Activated T-cell treated with anti-CD3 and anti-CD28 coated beads, Interleukin-2, amount 50 U/mL, for 24 hours (primary cell): ENCODE data around the gene LRIT1.
A peak's percentile ranks its signal among the peaks of the same experiment; 100 is the strongest.

ENCODE experiments used
- DNase-seq: peaks from one replicate; pipeline ENCODE4 v3.0.0-alpha.2; 2020
- H3K27ac Mint-ChIP-seq: 2 replicates; pipeline ENCODE4 v1.8.0; 2020; ENCODE audit warnings: mild to moderate bottlenecking, mixed read lengths
- H3K27me3 Mint-ChIP-seq: 2 replicates; pipeline ENCODE4 v1.8.0; 2020; ENCODE audit warnings: mixed read lengths
- H3K36me3 Mint-ChIP-seq: 2 replicates; pipeline ENCODE4 v1.8.0; 2020; ENCODE audit warnings: low read depth, mixed read lengths
- H3K4me1 Mint-ChIP-seq: 2 replicates; pipeline ENCODE4 v1.8.0; 2020; ENCODE audit warnings: low read depth, mixed read lengths
- H3K4me3 Mint-ChIP-seq: 2 replicates; pipeline ENCODE4 v1.8.0; 2020; ENCODE audit warnings: mild to moderate bottlenecking, moderate library complexity, mixed read lengths
- H3K9me3 Mint-ChIP-seq: 2 replicates; pipeline ENCODE4 v1.8.0; 2020; ENCODE audit warnings: mixed read lengths

Gene LRIT1

DNA sequence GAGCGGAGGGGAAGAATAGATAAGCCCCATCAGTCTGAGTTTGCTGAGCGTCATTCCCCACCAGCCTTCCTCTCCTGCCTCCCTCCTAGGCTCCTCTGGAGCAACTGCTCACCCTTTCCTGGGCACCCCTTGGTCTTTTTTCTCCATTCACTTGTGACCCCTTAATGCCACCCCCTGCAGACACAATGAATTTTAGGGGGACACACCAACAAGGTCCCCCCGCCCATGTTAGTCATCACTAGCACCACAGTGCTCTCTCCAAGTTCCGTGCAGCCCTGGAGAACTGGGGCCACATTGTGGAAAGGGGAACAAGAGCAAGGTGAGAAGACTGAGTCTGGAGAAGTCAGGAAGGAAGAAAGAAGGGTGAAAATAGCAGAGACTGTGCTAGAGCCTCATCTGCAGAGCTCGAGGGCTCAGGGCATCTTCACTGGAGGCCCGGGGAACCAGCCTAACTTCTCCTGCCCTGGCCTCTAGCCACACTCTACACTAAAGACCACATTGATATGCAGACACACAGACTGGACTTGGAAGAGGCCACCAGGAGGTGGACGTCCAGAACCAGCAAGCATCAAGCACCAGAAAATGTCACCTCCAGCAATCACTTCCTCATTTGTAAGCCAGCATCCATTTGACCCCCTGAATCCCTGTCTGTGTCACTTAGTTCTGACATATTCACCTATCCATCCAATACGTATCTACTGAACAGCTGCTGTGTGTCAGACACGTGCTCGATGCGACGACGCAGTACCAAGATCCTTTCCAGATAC lies 21.0 kb upstream of the LRIT1 start:
- Mint-ChIP-seq H3K9me3 (no peaks in the 10 kb centered on the region), H3K4me1 (peaks cover 12% of the 10 kb centered on the region), H3K4me3 (no peak overlapping the region), H3K27me3 (peaks cover 34% of the 10 kb centered on the region), H3K27ac (no peak overlapping the region), H3K36me3 (no peaks in the 10 kb centered on the region)
- DNase-seq = no peak

DNA sequence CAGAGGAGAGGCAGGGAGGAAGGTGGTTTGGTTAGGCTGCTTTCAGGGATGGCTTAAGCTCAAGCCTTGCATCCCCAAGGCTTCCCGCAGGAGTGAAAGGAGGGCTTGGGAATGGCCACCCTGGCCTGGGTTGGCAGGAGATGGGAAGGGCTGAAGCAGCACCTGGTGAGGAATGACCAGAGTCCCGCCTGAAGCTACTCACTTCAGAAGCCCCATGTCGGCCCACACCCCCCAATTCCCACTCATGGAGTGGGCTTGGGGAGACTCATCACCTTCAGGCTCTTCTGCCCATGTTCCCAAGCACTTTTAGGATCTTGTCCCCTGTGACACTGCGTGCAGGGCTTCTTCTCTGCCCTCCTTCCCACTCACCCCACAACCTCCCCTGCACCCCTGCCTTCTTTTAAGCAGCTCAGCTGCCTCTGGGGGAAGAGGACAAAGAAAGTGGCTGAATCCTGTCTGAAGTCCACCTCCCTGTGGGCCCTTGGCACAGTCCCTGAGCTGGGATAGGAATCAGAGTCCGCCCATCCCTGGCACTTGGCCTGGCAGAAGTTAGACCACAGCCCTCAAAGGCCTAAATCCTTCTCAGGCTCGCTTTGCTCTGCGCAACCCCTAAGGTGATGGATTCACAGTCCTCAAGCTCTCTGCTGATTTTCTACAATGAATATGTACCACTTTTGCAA lies 20.0 kb upstream of the LRIT1 start:
- Mint-ChIP-seq H3K9me3 (no peaks in the 10 kb centered on the region), H3K27ac (no peak overlapping the region), H3K4me3 (no peak overlapping the region), H3K36me3 (no peaks in the 10 kb centered on the region), H3K4me1 (peaks cover 15% of the 10 kb centered on the region), H3K27me3 (peaks cover 40% of the 10 kb centered on the region)
- no peak for DNase-seq

GRCh38 chr10:84258034-84258695 lies 16.8 kb upstream of the LRIT1 start:
- no peak overlapping the region for H3K27ac Mint-ChIP-seq
- DNase-seq = no peak
- H3K9me3 Mint-ChIP-seq = no peaks in the 10 kb centered on the region
- H3K36me3 Mint-ChIP-seq = no peaks in the 10 kb centered on the region
- H3K27me3 Mint-ChIP-seq = peaks cover 33% of the 10 kb centered on the region
- no peak overlapping the region for H3K4me3 Mint-ChIP-seq
- peaks cover 7% of the 10 kb centered on the region for H3K4me1 Mint-ChIP-seq

DNA sequence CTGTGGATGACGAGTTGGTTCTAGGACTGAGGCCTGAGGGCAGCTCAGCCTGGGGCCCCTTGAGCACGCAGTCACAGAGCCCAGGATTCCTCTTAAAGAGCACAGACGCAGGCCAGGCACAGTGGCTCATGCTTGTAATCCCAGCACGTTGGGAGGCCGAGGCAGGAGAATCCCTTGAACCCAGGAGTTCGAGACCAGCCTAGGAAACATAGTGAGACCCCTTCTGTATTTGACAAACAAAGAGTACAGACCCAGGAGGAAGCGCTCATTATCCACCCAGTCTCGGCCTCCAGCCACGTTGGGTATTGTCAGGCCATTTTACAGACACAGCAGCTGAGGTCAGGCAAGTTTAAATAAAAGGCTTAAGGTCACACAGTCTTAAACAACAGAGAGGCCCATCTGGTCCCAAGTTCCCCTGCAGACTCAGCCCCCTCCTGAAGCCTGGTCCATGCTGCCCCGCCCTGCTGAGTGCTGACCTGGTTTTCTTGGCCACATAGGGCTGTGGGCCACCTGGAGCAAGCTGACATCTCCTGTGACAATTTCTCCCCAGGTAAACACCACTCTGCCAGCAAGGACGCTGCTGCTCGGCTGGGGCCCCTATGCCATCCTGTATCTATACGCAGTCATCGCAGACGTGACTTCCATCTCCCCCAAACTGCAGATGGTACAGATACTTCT lies 16.1 kb upstream of the LRIT1 start:
- H3K27me3 Mint-ChIP-seq = peaks cover 26% of the 10 kb centered on the region
- no peak overlapping the region for H3K4me3 Mint-ChIP-seq
- H3K9me3 Mint-ChIP-seq = no peaks in the 10 kb centered on the region
- H3K27ac Mint-ChIP-seq = no peak overlapping the region
- peaks cover 7% of the 10 kb centered on the region for H3K4me1 Mint-ChIP-seq
- H3K36me3 Mint-ChIP-seq = no peaks in the 10 kb centered on the region
- no peak for DNase-seq

GRCh38 chr10:84256510-84257342 lies 15.4 kb upstream of the LRIT1 start:
- Mint-ChIP-seq H3K36me3 (no peaks in the 10 kb centered on the region), H3K4me3 (no peak overlapping the region), H3K27ac (no peak overlapping the region), H3K27me3 (peaks cover 25% of the 10 kb centered on the region), H3K4me1 (peaks cover 7% of the 10 kb centered on the region), H3K9me3 (no peaks in the 10 kb centered on the region)
- DNase-seq = peak; percentile 71

- no peak overlapping the region for H3K27ac Mint-ChIP-seq
- peaks cover 18% of the 10 kb centered on the region for H3K27me3 Mint-ChIP-seq
- H3K4me3 Mint-ChIP-seq = no peak overlapping the region
- no peaks in the 10 kb centered on the region for H3K9me3 Mint-ChIP-seq
- DNase-seq = no peak
- H3K4me1 Mint-ChIP-seq = peaks cover 7% of the 10 kb centered on the region
- no peaks in the 10 kb centered on the region for H3K36me3 Mint-ChIP-seq
Observed at GRCh38 chr10:84254552-84255478, 13.5 kb upstream of the LRIT1 start.

DNA sequence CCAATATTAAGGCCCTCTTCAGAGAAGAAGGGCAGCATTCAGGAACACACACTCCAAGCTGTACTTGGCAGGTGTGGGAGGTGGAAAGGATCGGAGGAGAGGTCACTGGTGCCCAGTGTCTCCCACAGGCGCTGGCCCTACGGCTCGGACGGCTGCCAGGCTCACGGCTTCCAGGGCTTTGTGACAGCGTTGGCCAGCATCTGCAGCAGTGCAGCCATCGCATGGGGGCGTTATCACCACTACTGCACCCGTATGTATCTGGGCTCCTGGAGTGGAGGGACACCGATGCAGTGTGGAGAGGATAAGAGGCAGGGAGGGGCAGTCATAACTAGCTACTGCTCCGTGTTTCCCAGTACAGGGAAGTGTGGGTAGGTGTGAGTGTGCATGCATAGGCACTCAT lies 7.4 kb upstream of the LRIT1 start:
- Mint-ChIP-seq H3K9me3 (no peaks in the 10 kb centered on the region), H3K4me1 (no peaks in the 10 kb centered on the region), H3K27ac (no peak overlapping the region), H3K4me3 (no peak overlapping the region), H3K36me3 (no peaks in the 10 kb centered on the region), H3K27me3 (peaks cover 2% of the 10 kb centered on the region)
- DNase-seq = no peak

DNA sequence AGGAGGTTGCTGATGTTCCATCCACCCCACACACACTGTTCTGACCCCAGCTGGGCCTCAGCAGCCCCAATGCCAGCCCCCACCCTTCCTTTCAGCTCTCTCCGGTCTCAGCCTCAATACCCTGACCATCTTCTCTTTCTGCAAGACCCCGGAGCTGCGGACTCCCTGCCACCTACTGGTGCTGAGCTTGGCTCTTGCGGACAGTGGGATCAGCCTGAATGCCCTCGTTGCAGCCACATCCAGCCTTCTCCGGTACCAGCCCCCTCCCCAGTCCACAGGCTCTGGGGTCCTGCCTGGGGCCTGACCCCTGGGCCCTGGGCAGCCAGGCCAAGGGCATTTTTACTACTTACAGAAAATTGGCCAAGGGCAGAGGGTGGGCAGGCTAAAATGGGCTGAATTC lies 6.2 kb upstream of the LRIT1 start:
- Mint-ChIP-seq H3K9me3 (no peaks in the 10 kb centered on the region), H3K4me3 (no peak overlapping the region), H3K36me3 (no peaks in the 10 kb centered on the region), H3K4me1 (no peaks in the 10 kb centered on the region), H3K27me3 (peaks cover 2% of the 10 kb centered on the region), H3K27ac (no peak overlapping the region)
- no peak for DNase-seq

DNA sequence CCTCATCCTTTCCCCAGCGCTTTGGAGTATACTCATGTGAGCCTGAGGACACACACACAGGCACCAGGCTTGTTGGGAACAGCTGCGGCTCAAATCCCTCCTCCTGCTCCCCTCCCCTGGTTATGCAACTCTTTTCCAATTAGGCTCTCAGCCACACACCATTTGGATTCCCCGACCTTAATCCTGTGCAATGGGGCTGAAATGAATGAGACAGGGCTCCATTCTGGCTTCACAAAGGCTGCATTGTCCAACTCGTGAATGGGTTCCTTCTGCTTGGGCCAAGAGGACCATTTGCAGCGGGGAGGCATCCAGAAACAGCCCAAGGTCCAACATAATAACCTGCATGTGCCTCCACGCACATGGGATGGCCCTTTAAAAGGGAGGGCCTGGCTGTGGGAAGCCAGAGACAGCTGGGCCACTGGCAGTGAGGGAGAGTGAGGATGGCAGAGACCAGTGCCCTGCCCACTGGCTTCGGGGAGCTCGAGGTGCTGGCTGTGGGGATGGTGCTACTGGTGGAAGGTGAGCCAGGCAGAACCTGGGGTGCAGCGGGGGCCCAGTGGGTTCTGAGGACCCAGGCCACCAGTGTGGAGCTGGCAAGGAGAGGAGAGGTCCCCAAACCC lies 3.4 kb upstream of the LRIT1 start, which contains the start of gene RGR:
Gene RGR (plus strand): TSS at position 403 of the 620 bp plus-strand sequence. CDS start 38 bp downstream, at position 441.
- no peak for DNase-seq
- no peaks in the 10 kb centered on the region for H3K9me3 Mint-ChIP-seq
- H3K4me3 Mint-ChIP-seq = no peak within 1 kb of the TSS
- H3K4me1 Mint-ChIP-seq = no peaks in the 10 kb centered on the region
- H3K36me3 Mint-ChIP-seq = no peaks in the 10 kb centered on the region
- no peak within 1 kb of the TSS for H3K27ac Mint-ChIP-seq
- H3K27me3 Mint-ChIP-seq = peaks cover 2% of the 10 kb centered on the region

DNA sequence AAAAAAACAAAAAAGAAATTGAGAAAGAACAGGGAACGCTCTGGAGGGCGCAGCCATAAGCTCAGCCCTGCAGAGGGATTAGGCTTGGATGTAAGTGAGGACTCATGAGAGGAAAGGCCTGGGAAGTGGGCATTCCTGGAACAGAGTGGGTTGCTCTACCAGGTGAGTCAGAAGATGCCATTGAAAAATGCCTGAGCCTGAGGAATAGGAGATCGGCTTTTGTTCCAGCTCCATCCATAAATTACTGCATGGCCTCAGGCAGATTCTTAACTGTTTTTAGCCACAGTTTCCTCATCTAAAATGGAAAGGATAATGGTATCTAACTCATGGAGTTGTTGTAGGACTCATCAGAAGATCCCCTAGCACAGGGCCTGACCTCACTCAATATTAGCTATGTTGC lies 2.4 kb upstream of the LRIT1 start:
- no peaks in the 10 kb centered on the region for H3K4me1 Mint-ChIP-seq
- peaks cover 2% of the 10 kb centered on the region for H3K27me3 Mint-ChIP-seq
- H3K9me3 Mint-ChIP-seq = no peaks in the 10 kb centered on the region
- no peak overlapping the region for H3K4me3 Mint-ChIP-seq
- H3K36me3 Mint-ChIP-seq = no peaks in the 10 kb centered on the region
- H3K27ac Mint-ChIP-seq = no peak overlapping the region
- no peak for DNase-seq

GRCh38 chr10:84238909-84239308 lies 2.4 kb downstream of the LRIT1 start:
- H3K4me1 Mint-ChIP-seq = no peaks in the 10 kb centered on the region
- no peaks in the 10 kb centered on the region for H3K36me3 Mint-ChIP-seq
- H3K9me3 Mint-ChIP-seq = no peaks in the 10 kb centered on the region
- H3K4me3 Mint-ChIP-seq = no peak overlapping the region
- peaks cover 17% of the 10 kb centered on the region for H3K27me3 Mint-ChIP-seq
- no peak for DNase-seq
- no peak overlapping the region for H3K27ac Mint-ChIP-seq

GRCh38 chr10:84237199-84238051 lies 3.9 kb downstream of the LRIT1 start:
- H3K9me3 Mint-ChIP-seq = no peaks in the 10 kb centered on the region
- H3K27me3 Mint-ChIP-seq = peaks cover 17% of the 10 kb centered on the region
- H3K4me3 Mint-ChIP-seq = no peak overlapping the region
- H3K27ac Mint-ChIP-seq = no peak overlapping the region
- no peaks in the 10 kb centered on the region for H3K36me3 Mint-ChIP-seq
- no peak for DNase-seq
- no peaks in the 10 kb centered on the region for H3K4me1 Mint-ChIP-seq
